Measurements from ENCODE around the gene SLC13A3. TPM values are rescaled to one million over a fixed set of nuclear protein-coding genes. Genes with fewer than 3 reads are reported as not detected.

Gene SLC13A3
- total and polyA plus RNA-seq, 12 donors = 0.13 to 1.2 (median 0.58) TPM

DNA sequence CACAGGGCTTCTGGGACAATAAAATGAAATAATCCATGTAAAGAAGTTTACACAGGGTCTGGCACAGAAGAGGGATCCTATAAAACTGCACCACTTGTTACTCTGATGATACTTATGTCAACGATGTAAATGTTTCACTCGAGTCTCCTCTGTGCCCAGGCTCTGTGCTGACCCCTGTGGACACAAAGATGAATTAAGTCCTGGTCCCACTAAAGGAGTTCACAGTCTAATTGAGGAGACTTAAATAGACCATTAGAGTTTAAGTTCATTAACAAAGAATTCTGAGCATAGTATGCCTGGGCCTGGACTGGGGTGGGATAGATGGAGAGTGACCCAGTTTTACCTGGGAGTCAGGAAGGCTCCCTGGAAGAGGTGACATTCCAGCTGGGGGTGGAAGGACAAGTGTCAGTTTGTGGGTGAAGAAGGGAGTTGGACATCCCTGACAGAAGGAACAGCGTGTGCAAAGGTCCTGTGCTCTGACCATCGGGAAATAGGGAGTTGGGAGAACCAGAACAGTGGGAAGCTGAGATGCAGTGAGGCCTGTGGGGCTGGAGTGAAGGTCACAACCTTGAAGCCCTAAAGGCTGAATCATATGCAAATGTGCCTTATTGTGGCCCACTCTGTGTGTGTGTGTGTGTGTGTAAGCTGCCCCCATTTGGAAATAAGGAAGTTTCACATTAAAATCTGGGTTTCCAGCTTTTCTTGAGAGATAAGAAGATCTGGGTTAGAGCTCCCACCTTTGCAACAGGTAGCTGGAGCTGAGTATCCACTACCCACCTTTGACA is 101.9 kb downstream of the SLC13A3 start:
- 82 to 85% methylated on average over 4 of the region's 4 CpGs for WGBS, 2 donors
- DNase-seq (no peak), ATAC-seq (no peak)
- Histone ChIP-seq H3K36me3 (no peaks in the 10 kb centered on the region), H3K27me3 (peaks cover 0 to 19% (median 11%) of the 10 kb centered on the region in 7 donors), H3K4me3 (no peak overlapping the region), H3K9me3 (no peaks in the 10 kb centered on the region), H3K4me1 (peaks cover 0 to 35% (median 0%) of the 10 kb centered on the region in 9 donors), H3K27ac (no peak overlapping the region)
- no peak for TF ChIP-seq CTCF (IDR thresholded peaks at IDR 0.05)
- intact Hi-C loops (cut with DNase I) = no loop called here

DNA sequence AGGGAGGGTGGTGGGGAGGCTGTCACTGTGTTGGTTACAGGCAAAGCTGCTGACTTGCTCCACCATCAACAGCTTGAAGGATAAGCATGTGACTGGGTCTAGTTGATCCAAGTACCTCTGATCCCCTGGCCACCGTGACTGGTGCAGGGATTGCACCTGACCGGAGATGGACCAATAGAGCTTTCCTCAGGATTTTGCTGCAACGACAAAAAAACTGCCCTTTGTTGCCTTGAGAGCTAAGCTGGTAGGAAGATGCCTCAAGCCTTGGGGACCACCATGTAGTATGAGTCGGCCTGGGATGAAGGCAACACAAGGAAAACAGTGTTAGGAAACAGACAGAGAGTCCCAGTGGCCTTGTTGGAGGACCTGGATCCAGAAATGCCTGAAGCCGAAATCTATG is 102.6 kb downstream of the SLC13A3 start:
- Histone ChIP-seq H3K36me3 (no peaks in the 10 kb centered on the region), H3K4me3 (no peak overlapping the region), H3K27ac (no peak overlapping the region), H3K27me3 (peaks cover 0 to 23% (median 11%) of the 10 kb centered on the region in 7 donors), H3K4me1 (peaks cover 0 to 35% (median 0%) of the 10 kb centered on the region in 9 donors), H3K9me3 (no peaks in the 10 kb centered on the region)
- intact Hi-C loops (cut with DNase I) = no loop called here
- DNase-seq (no peak), ATAC-seq (no peak)
- WGBS, 2 donors = 82 to 89% methylated on average over 5 of the region's 5 CpGs
- TF ChIP-seq CTCF (IDR thresholded peaks at IDR 0.05) = no peak

- intact Hi-C loops (cut with DNase I) = no loop called here
- DNase-seq (no peak), ATAC-seq (no peak)
- H3K36me3 ChIP-seq = no peaks in the 10 kb centered on the region
- TF ChIP-seq CTCF (IDR thresholded peaks at IDR 0.05) = no peak
- H3K9me3 ChIP-seq = no peaks in the 10 kb centered on the region
- peaks cover 0 to 30% (median 0%) of the 10 kb centered on the region in 9 donors for H3K4me1 ChIP-seq
- 85 to 89% methylated on average over 6 of the region's 6 CpGs for WGBS, 2 donors
- H3K27ac ChIP-seq = no peak overlapping the region
- peaks cover 0 to 28% (median 13%) of the 10 kb centered on the region in 7 donors for H3K27me3 ChIP-seq
- no peak overlapping the region for H3K4me3 ChIP-seq
Measured at GRCh38 chr20:46547995-46548394, 103.3 kb downstream of the SLC13A3 start.

GRCh38 chr20:46546936-46547335 is 104.3 kb downstream of the SLC13A3 start:
- no peak for DNase-seq
- WGBS, 2 donors = 74 to 80% methylated on average over 6 of the region's 6 CpGs

More at GRCh38 chr20:46546936-46547335, 104.3 kb downstream of the SLC13A3 start:
- intact Hi-C loops (cut with DNase I) = no loop called here
- Histone ChIP-seq H3K4me1 (peaks cover 0 to 21% (median 0%) of the 10 kb centered on the region in 9 donors), H3K4me3 (no peak overlapping the region), H3K36me3 (no peaks in the 10 kb centered on the region), H3K9me3 (no peaks in the 10 kb centered on the region), H3K27ac (no peak overlapping the region), H3K27me3 (peaks cover 0 to 38% (median 21%) of the 10 kb centered on the region in 7 donors)
- no peak for TF ChIP-seq CTCF (IDR thresholded peaks at IDR 0.05)
- no peak for ATAC-seq

All from heart right ventricle (tissue), 16 donors.